Fibroblast of lung (primary cell): ENCODE results near the gene COG2. TPM values are rescaled to one million over a fixed set of nuclear protein-coding genes. Genes with fewer than 3 reads are reported as not detected.

ENCODE experiments used
- DNase-seq, 2 donors: peaks; one replicate each; pipeline versions ENCODE4 v3.0.0 to v3.0.0-alpha.2; 2010; ENCODE audit warnings: low read depth in 2 of 2
- H2AFZ ChIP-seq: 2 replicates; pipeline ENCODE4 v1.5.1; 2012; ENCODE audit warnings: low read length, control low read depth, inconsistent platforms
- H3K27ac ChIP-seq: 2 replicates; pipeline ENCODE4 v1.5.1; 2011; ENCODE audit warnings: low read length, control low read depth; ENCODE audit not compliant: insufficient read depth
- H3K27me3 ChIP-seq: 2 replicates; pipeline ENCODE4 v1.5.1; 2011; ENCODE audit warnings: mild to moderate bottlenecking, low read length; ENCODE audit not compliant: control insufficient read depth, insufficient read depth
- H3K36me3 ChIP-seq: 2 replicates; pipeline ENCODE4 v1.5.1; 2011; ENCODE audit warnings: low read length; ENCODE audit not compliant: control insufficient read depth, insufficient read depth
- H3K4me1 ChIP-seq: 2 replicates; pipeline ENCODE4 v1.5.1; 2011; ENCODE audit warnings: low read length; ENCODE audit not compliant: control insufficient read depth, insufficient read depth; ENCODE audit errors: extremely low read depth
- H3K4me2 ChIP-seq: 2 replicates; pipeline ENCODE4 v1.5.1; 2011; ENCODE audit warnings: low read length, control low read depth; ENCODE audit not compliant: insufficient read depth; ENCODE audit errors: extremely low read depth
- H3K4me3 ChIP-seq, 4 experiments: fragments of 200-600 bp in 1 of 4; sonication (generic) in 1 of 4; replicated peaks in 1 of 4; 2 replicates each; pipeline ENCODE4 v1.5.1; 2011 to 2016; ENCODE audit warnings: low read length in 4 of 4, low read depth in 3 of 4, mild to moderate bottlenecking in 3 of 4, control low read depth in 2 of 4, inconsistent platforms in 1 of 4, mixed read lengths in 1 of 4; ENCODE audit not compliant: insufficient read depth in 1 of 4; ENCODE audit errors: control extremely low read depth in 1 of 4
- H3K79me2 ChIP-seq: 2 replicates; pipeline ENCODE4 v1.5.1; 2012; ENCODE audit warnings: mild to moderate bottlenecking, low read length, inconsistent platforms; ENCODE audit not compliant: control insufficient read depth, insufficient read depth
- H3K9ac ChIP-seq: 2 replicates; pipeline ENCODE4 v1.5.1; 2011; ENCODE audit warnings: mild to moderate bottlenecking, low read length, control low read depth; ENCODE audit not compliant: insufficient read depth
- H3K9me3 ChIP-seq: 2 replicates; pipeline ENCODE4 v1.5.1; 2012; ENCODE audit warnings: low read depth, low read length; ENCODE audit not compliant: control insufficient read depth, insufficient read depth
- H4K20me1 ChIP-seq: 2 replicates; pipeline ENCODE4 v1.5.1; 2011; ENCODE audit warnings: low read length; ENCODE audit not compliant: control insufficient read depth, insufficient read depth; ENCODE audit errors: extremely low read depth
- CTCF ChIP-seq, 2 donors: IDR thresholded peaks in 1 of 2; conservative IDR thresholded peaks in 1 of 2; 1 replicate in 1 of 2; 2 replicates in 1 of 2; pipeline ENCODE4 v1.5.1; 2011 to 2012; ENCODE audit warnings: low read length in 2 of 2, control low read depth in 1 of 2, inconsistent platforms in 1 of 2, low read depth in 1 of 2, mild to moderate bottlenecking in 1 of 2
- EZH2 ChIP-seq: IDR thresholded peaks from 2 replicates; pipeline ENCODE4 v1.5.1; 2012; ENCODE audit warnings: low read length, control low read depth, mild to moderate bottlenecking; ENCODE audit errors: missing control alignments
- polyA plus RNA-seq, 2 donors: library from polyadenylated mRNA; depleted of rRNA in 1 of 2; stranded (reverse) in 1 of 2; unstranded in 1 of 2; fragments of >200 nt; gene quantifications; 2 replicates each; pipeline ENCODE4 v1.2.1, GENCODE V29; 2011 to 2012; ENCODE audit warnings: missing spikeins in 1 of 2
- total RNA-seq: library from RNA; depleted of rRNA; stranded (reverse); fragments of >200 nt; gene quantifications from 2 replicates; pipeline ENCODE4 v1.2.1, GENCODE V29; 2014

COG2 gene
- total and polyA plus RNA-seq, 2 donors (not counting 1 experiment from before 2014, with no cell fraction given): 15.4 to 21.5 TPM

GRCh38 chr1:230737622-230738262 lies 95.5 kb downstream of the COG2 start:
- H3K4me1 ChIP-seq: no peaks in the 10 kb centered on the region
- no peak overlapping the region for H3K4me2 ChIP-seq
- no peak overlapping the region for H3K27ac ChIP-seq
- no peak for TF ChIP-seq CTCF (conservative IDR thresholded peaks at IDR 0.05 in 1 of 2, IDR thresholded peaks at IDR 0.05 in 1 of 2; ENCODE audit: low read depth in 1 of 2, low read length in 2 of 2)
- no peak for TF ChIP-seq EZH2
- no peaks in the 10 kb centered on the region for H3K27me3 ChIP-seq
- H3K36me3 ChIP-seq: no peaks in the 10 kb centered on the region
- H4K20me1 ChIP-seq: no peaks in the 10 kb centered on the region
- no peak for DNase-seq
- H3K79me2 ChIP-seq: no peaks in the 10 kb centered on the region
- no peak overlapping the region for H3K9ac ChIP-seq
- H3K9me3 ChIP-seq: no peaks in the 10 kb centered on the region
- H3K4me3 ChIP-seq: no peak overlapping the region
- H2AFZ ChIP-seq: no peak overlapping the region

- Histone ChIP-seq H2AFZ (no peak overlapping the region), H3K4me1 (no peaks in the 10 kb centered on the region), H3K4me3 (no peak overlapping the region), H4K20me1 (no peaks in the 10 kb centered on the region), H3K9ac (no peak overlapping the region), H3K9me3 (no peaks in the 10 kb centered on the region), H3K4me2 (no peak overlapping the region), H3K27me3 (no peaks in the 10 kb centered on the region), H3K79me2 (no peaks in the 10 kb centered on the region), H3K36me3 (no peaks in the 10 kb centered on the region), H3K27ac (no peak overlapping the region)
- TF ChIP-seq CTCF (conservative IDR thresholded peaks at IDR 0.05 in 1 of 2, IDR thresholded peaks at IDR 0.05 in 1 of 2; ENCODE audit: low read depth in 1 of 2, low read length in 2 of 2) (no peak), EZH2 (no peak)
- no peak for DNase-seq
These were observed 97.4 kb downstream of the COG2 start for GRCh38 chr1:230739564-230740290.

Other genes starting within 250 kb of the COG2 start
- 0.17 and 0.51 TPM in 2 replicates for gene PGBD5, start 216.1 kb upstream of the COG2 start, total RNA-seq
- 0.05 and 0.10 TPM in 2 replicates for gene PGBD5, start 216.1 kb upstream of the COG2 start, polyA plus RNA-seq
- 10.6 and 14.1 TPM in 2 replicates for gene AGT, start 71.6 kb downstream of the COG2 start, total RNA-seq
- 0.38 and 3.7 TPM in 2 replicates for gene AGT, start 71.6 kb downstream of the COG2 start, polyA plus RNA-seq
- gene CAPN9, start 104.9 kb downstream of the COG2 start, total RNA-seq: under 0.01 and 0.17 TPM in 2 replicates
- gene CAPN9, start 104.9 kb downstream of the COG2 start, polyA plus RNA-seq: 0.05 TPM in 1 of 2 replicates, not detected in the other
- gene C1orf198, start 226.0 kb downstream of the COG2 start, total RNA-seq: 39.5 and 57.8 TPM in 2 replicates
- 90.1 and 215 TPM in 2 replicates for gene C1orf198, start 226.0 kb downstream of the COG2 start, polyA plus RNA-seq